Measurements from ENCODE around the gene ABHD16B.
"Not testable (repeated sequence)": the region's sequence is repeated elsewhere in the genome, so short reads cannot be mapped to it uniquely, and the experiment has no call there.

Gene ABHD16B

GRCh38 chr20:63835021-63835858, 26.1 kb upstream of the ABHD16B start:
- DNase-seq (ENCODE audit: low read depth): no peak

GRCh38 chr20:63836458-63837344, 24.6 kb upstream of the ABHD16B start:
- DNase-seq (ENCODE audit: low read depth): no peak

- DNase-seq (ENCODE audit: low read depth): no peak
These were observed 23.8 kb upstream of the ABHD16B start for GRCh38 chr20:63837479-63837878.

GRCh38 chr20:63839620-63840019, 21.7 kb upstream of the ABHD16B start:
- no peak for DNase-seq (ENCODE audit: low read depth)

GRCh38 chr20:63840405-63840828, 20.9 kb upstream of the ABHD16B start:
- no peak for DNase-seq (ENCODE audit: low read depth)

- DNase-seq (ENCODE audit: low read depth): no peak
These were observed 19.0 kb upstream of the ABHD16B start for GRCh38 chr20:63842258-63842657.

GRCh38 chr20:63843222-63843621, 18.1 kb upstream of the ABHD16B start:
- DNase-seq (ENCODE audit: low read depth): no peak

GRCh38 chr20:63843778-63844177, 17.5 kb upstream of the ABHD16B start:
- DNase-seq (ENCODE audit: low read depth): no peak

- no peak for DNase-seq (ENCODE audit: low read depth)
These were observed 16.7 kb upstream of the ABHD16B start for GRCh38 chr20:63844511-63844991.

GRCh38 chr20:63846128-63846771, 15.0 kb upstream of the ABHD16B start:
- DNase-seq (ENCODE audit: low read depth): no peak

GRCh38 chr20:63846888-63847236, 14.4 kb upstream of the ABHD16B start:
- no peak for DNase-seq (ENCODE audit: low read depth)

GRCh38 chr20:63847237-63848002, 13.9 kb upstream of the ABHD16B start:
- DNase-seq (ENCODE audit: low read depth): no peak

- no peak for DNase-seq (ENCODE audit: low read depth)
These were observed 13.0 kb upstream of the ABHD16B start for GRCh38 chr20:63848003-63848911.

- no peak for DNase-seq (ENCODE audit: low read depth)
These were observed 10.4 kb upstream of the ABHD16B start for GRCh38 chr20:63850689-63851547.

- not testable (repeated sequence) for DNase-seq (ENCODE audit: low read depth)
These were observed 9.8 kb upstream of the ABHD16B start for GRCh38 chr20:63851548-63851943.

- DNase-seq (ENCODE audit: low read depth): not testable (repeated sequence)
These were observed 7.6 kb upstream of the ABHD16B start for GRCh38 chr20:63853733-63854068.

GRCh38 chr20:63854069-63854765, 7.1 kb upstream of the ABHD16B start:
- no peak for DNase-seq (ENCODE audit: low read depth)

- no peak for DNase-seq (ENCODE audit: low read depth)
These were observed 6.4 kb upstream of the ABHD16B start for GRCh38 chr20:63854766-63855362.
